Erythroblast (primary cell): Measurements from ENCODE around the gene CAMKMT.

Experiments
- GATA1 ChIP-seq: IDR thresholded peaks from 2 replicates; pipeline ENCODE4 v1.6.1; 2011; ENCODE audit warnings: low read depth, mild to moderate bottlenecking, control low read depth, low read length, moderate library complexity
- POLR2A ChIP-seq: IDR thresholded peaks from 2 replicates; pipeline ENCODE4 v1.6.1; 2011; ENCODE audit warnings: mild to moderate bottlenecking, low read length

- TF ChIP-seq POLR2A (no peak), GATA1 (no peak)
Observed at GRCh38 chr2:44758591-44758990, 396.8 kb downstream of the CAMKMT start.
